Heart left ventricle (tissue), 13 donors: ENCODE data around the gene DDR1.

Experiments used
- CTCF ChIP-seq, 12 donors: fragments of 200-600 bp; sonication (generic) in 4 of 12; IDR thresholded peaks; one replicate each; pipeline versions ENCODE4 v1.5.0 to v1.8.0; 2018 to 2022; ENCODE audit warnings: antibody characterized with exemption in 12 of 12, mild to moderate bottlenecking in 5 of 12
- POLR2A ChIP-seq, 2 donors: fragments of 450-650 bp; IDR thresholded peaks; one replicate each; pipeline ENCODE4 v1.6.1; 2017; ENCODE audit warnings: antibody characterized with exemption in 2 of 2, mild to moderate bottlenecking in 2 of 2, moderate library complexity in 2 of 2
- donor health status: ischemic (EF 13 %, LVEDD 7.1; RV severe dilation, severe dysfunction).
- donor health status: DM: no; HTN: yes; CAD: no.
- donor health status: DM: no; HTN: no; CAD: no.
- donor health status: ischemic (EF 25% LVEDD 6.9; RV normal size, moderate dysfunction).
- donor health status: ischemic (EF 25% LVEDD 5.7; RV mildly dilated, moderate dysfunction).
- donor health status: ischemic (EF 35%, LVEDD 5.7; RV mildly dilated, moderate dysfunction).
- donor health status: nonischemic (EF 11% LVEDD 7.7; RV severe dilation, severe dysfunction).
- donor health status: DM: yes; HTN: yes; CAD: no.
- donor health status: PGD.
- donor health status: ischemic (EF 29% LVEDD 5.4; RV normal size, mild dysfunction).
- donor health status: nonischemic (EF 23%, LVEDD 6.1; RV moderate dilation, normal function).

GRCh38 chr6:30882204-30882758 lies 2.0 kb upstream of the DDR1 start:
- no peak for TF ChIP-seq POLR2A (IDR thresholded peaks at IDR 0.05)
- no peak for TF ChIP-seq CTCF (IDR thresholded peaks at IDR 0.05)
